Mammary epithelial cell (primary cell): Measurements from ENCODE around the gene FNIP1.
"Not testable (repeated sequence)": the region's sequence is repeated elsewhere in the genome, so short reads cannot be mapped to it uniquely, and the experiment has no call there.

Experiments
- CTCF ChIP-seq, 2 donors: IDR thresholded peaks in 1 of 2; conservative IDR thresholded peaks in 1 of 2; 2 replicates each; pipeline ENCODE4 v1.5.1; 2011 to 2012; ENCODE audit warnings: inconsistent platforms in 2 of 2, low read length in 2 of 2, mild to moderate bottlenecking in 2 of 2, control low read depth in 1 of 2, low read depth in 1 of 2; ENCODE audit not compliant: insufficient read depth in 1 of 2; ENCODE audit errors: extremely low read depth in 1 of 2
- EZH2 ChIP-seq: IDR thresholded peaks from 2 replicates; pipeline ENCODE4 v1.6.1; 2012; ENCODE audit warnings: low read length, inconsistent platforms, borderline replicate concordance

- not testable (repeated sequence) for TF ChIP-seq CTCF (conservative IDR thresholded peaks at IDR 0.05 in 1 of 2, IDR thresholded peaks at IDR 0.05 in 1 of 2; ENCODE audit: extremely low read depth in 1 of 2, insufficient read depth in 1 of 2, low read depth in 1 of 2, low read length in 2 of 2); EZH2
These were observed 203.4 kb downstream of the FNIP1 start for GRCh38 chr5:131593436-131593835.
